Mesenchymal stem cell (in vitro differentiated cells and primary cell): Measurements from ENCODE around the gene CCDC28B.

Source experiments
- DNase-seq: peaks from one replicate; pipeline ENCODE4 v3.0.0-alpha.2; 2013
- H2AFZ ChIP-seq: one replicate; pipeline ENCODE4 v1.6.1; 2013; ENCODE audit warnings: low read depth, mild to moderate bottlenecking, control low read depth, inconsistent platforms, low read length, moderate library complexity
- H2AK5ac ChIP-seq: 2 replicates; pipeline ENCODE4 v1.6.1; 2013; ENCODE audit warnings: low read length, moderate library complexity, mild to moderate bottlenecking, inconsistent platforms; ENCODE audit not compliant: severe bottlenecking
- H2BK120ac ChIP-seq: one replicate; pipeline ENCODE4 v1.6.1; 2013; ENCODE audit warnings: low read depth, mild to moderate bottlenecking, inconsistent platforms, low read length, moderate library complexity
- H2BK12ac ChIP-seq, 2 experiments: one replicate each; pipeline ENCODE4 v1.6.1; 2013; ENCODE audit warnings: inconsistent platforms in 2 of 2, low read length in 2 of 2, mild to moderate bottlenecking in 2 of 2, moderate library complexity in 2 of 2, control low read depth in 1 of 2
- H2BK15ac ChIP-seq: one replicate; pipeline ENCODE4 v1.6.1; 2013; ENCODE audit warnings: mild to moderate bottlenecking, low read depth, inconsistent platforms; ENCODE audit not compliant: poor library complexity, severe bottlenecking
- H2BK5ac ChIP-seq: 2 replicates; pipeline ENCODE4 v1.6.1; 2013; ENCODE audit warnings: low read depth, mild to moderate bottlenecking, low read length, control low read depth, inconsistent platforms; ENCODE audit not compliant: poor library complexity, severe bottlenecking
- H3K14ac ChIP-seq, 2 experiments: one replicate each; pipeline ENCODE4 v1.6.1; 2013; ENCODE audit warnings: inconsistent platforms in 2 of 2, low read length in 2 of 2, control low read depth in 1 of 2, mild to moderate bottlenecking in 1 of 2, moderate library complexity in 1 of 2
- H3K18ac ChIP-seq, 2 experiments: one replicate each; pipeline ENCODE4 v1.6.1; 2013; ENCODE audit warnings: inconsistent platforms in 2 of 2, low read length in 2 of 2, control low read depth in 1 of 2, low read depth in 1 of 2, mild to moderate bottlenecking in 1 of 2
- H3K23ac ChIP-seq, 2 experiments: one replicate each; pipeline ENCODE4 v1.6.1; 2013; ENCODE audit warnings: inconsistent platforms in 2 of 2, low read length in 2 of 2, mild to moderate bottlenecking in 2 of 2, moderate library complexity in 2 of 2, control low read depth in 1 of 2
- H3K27ac ChIP-seq: 2 replicates; pipeline ENCODE4 v1.5.1; 2013; ENCODE audit warnings: mild to moderate bottlenecking, moderate library complexity, low read length, control low read depth, inconsistent platforms; ENCODE audit not compliant: poor library complexity, severe bottlenecking
- H3K27me3 ChIP-seq, 2 experiments: 2 replicates each; pipeline versions ENCODE4 v1.6.1 to v1.7.0; 2013; ENCODE audit warnings: low read length in 2 of 2, mild to moderate bottlenecking in 2 of 2, moderate library complexity in 2 of 2, control low read depth in 1 of 2, inconsistent platforms in 1 of 2; ENCODE audit not compliant: control insufficient read depth in 1 of 2, insufficient read depth in 1 of 2
- H3K36me3 ChIP-seq, 2 experiments: 2 replicates each; pipeline versions ENCODE4 v1.6.1 to v1.7.0; 2013; ENCODE audit warnings: low read length in 2 of 2, control low read depth in 1 of 2, inconsistent platforms in 1 of 2, low read depth in 1 of 2, mild to moderate bottlenecking in 1 of 2; ENCODE audit not compliant: insufficient read depth in 2 of 2, control insufficient read depth in 1 of 2
- H3K4ac ChIP-seq, 2 experiments: one replicate each; pipeline ENCODE4 v1.6.1; 2013; ENCODE audit warnings: inconsistent platforms in 2 of 2, low read length in 2 of 2, mild to moderate bottlenecking in 2 of 2, moderate library complexity in 2 of 2, control low read depth in 1 of 2, low read depth in 1 of 2
- H3K4me1 ChIP-seq: 2 replicates; pipeline ENCODE4 v1.6.1; 2013; ENCODE audit warnings: low read depth, low read length, control low read depth; ENCODE audit not compliant: control insufficient read depth, insufficient read depth
- H3K4me2 ChIP-seq: 2 replicates; pipeline ENCODE4 v1.6.1; 2013; ENCODE audit warnings: low read length, mild to moderate bottlenecking, inconsistent platforms; ENCODE audit not compliant: poor library complexity, severe bottlenecking
- H3K4me3 ChIP-seq, 2 experiments: 2 replicates each; pipeline versions ENCODE4 v1.5.1 to v1.7.0; 2013; ENCODE audit warnings: low read length in 2 of 2, mild to moderate bottlenecking in 2 of 2, control low read depth in 1 of 2, low read depth in 1 of 2; ENCODE audit not compliant: insufficient read depth in 1 of 2
- H3K79me1 ChIP-seq: replicated peaks from 2 replicates; pipeline ENCODE4 v1.6.1; 2013; ENCODE audit warnings: mild to moderate bottlenecking, control low read depth, low read length, inconsistent platforms; ENCODE audit not compliant: poor library complexity, severe bottlenecking
- H3K9ac ChIP-seq: 2 replicates; pipeline ENCODE4 v1.7.0; 2013; ENCODE audit warnings: mild to moderate bottlenecking, low read length, moderate library complexity
- H3K9me3 ChIP-seq: 2 replicates; pipeline ENCODE4 v1.7.0; 2013; ENCODE audit warnings: mild to moderate bottlenecking, low read length; ENCODE audit not compliant: control insufficient read depth
- H4K8ac ChIP-seq: one replicate; pipeline ENCODE4 v1.6.1; 2013; ENCODE audit warnings: inconsistent platforms, mild to moderate bottlenecking, low read length, moderate library complexity
- H4K91ac ChIP-seq: one replicate; pipeline ENCODE4 v1.6.1; 2013; ENCODE audit warnings: mild to moderate bottlenecking, low read length, inconsistent platforms
- WGBS: methylation state at CpG from one replicate; pipeline ENCODE4 v1.1.7; 2013; ENCODE audit warnings: mixed read lengths; 5-methylcytosine and 5-hydroxymethylcytosine counted together

CCDC28B gene

DNA sequence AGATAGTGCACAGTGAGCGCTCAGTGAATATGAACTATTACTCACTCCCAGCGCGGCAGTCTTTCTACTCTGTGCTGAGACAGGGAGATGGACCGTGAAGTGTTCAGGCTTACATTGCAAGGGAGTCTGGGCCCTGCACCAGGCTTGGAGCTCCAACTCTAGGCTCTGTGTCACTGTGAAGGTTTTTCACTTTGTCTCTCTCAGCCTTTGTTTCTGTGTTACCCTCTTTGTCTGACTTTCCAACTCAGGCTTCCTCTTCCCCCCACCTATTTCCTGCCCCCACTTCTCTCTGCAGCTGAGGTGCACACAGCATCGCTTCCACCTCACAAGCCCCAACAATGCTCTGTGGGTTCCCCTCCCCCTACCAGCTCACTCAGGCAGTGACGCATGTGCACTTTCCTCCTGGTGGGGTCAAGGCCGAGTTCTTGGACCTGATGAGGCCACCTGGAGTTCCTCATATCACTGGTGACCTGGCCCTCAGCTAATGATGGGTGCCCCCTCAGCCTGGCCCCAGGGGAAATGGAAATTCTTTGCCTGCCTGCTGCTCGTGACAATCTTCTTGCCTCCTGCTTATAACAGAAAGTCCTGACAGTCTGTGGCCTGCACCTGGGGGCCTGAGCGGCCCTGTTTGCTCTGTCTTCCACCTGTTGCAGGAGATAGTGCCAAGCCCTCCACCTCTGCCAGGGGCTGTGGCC lies 49.6 kb downstream of the CCDC28B start:
- H2AFZ ChIP-seq: no peak overlapping the region
- peaks cover 22% of the 10 kb centered on the region for H3K4me1 ChIP-seq
- H2BK15ac ChIP-seq: no peak overlapping the region
- H3K36me3 ChIP-seq: no peaks in the 10 kb centered on the region
- H2BK5ac ChIP-seq: no peak overlapping the region
- peak overlapping the region; percentile 4 for H4K91ac ChIP-seq
- H3K18ac ChIP-seq: no peak overlapping the region
- peak overlapping the region; percentile 25 for H3K27ac ChIP-seq
- 66% methylated on average over 9 of the region's 9 CpGs for WGBS
- H3K27me3 ChIP-seq: peaks cover 0 to 5% of the 10 kb centered on the region in 2 experiments
- H4K8ac ChIP-seq: no peak overlapping the region
- H3K23ac ChIP-seq: no peak overlapping the region
- no peak overlapping the region for H3K4ac ChIP-seq
- H3K79me1 ChIP-seq: no peaks in the 10 kb centered on the region
- H2AK5ac ChIP-seq: no peak overlapping the region
- no peak overlapping the region for H3K9ac ChIP-seq
- H3K9me3 ChIP-seq: no peaks in the 10 kb centered on the region
- no peak overlapping the region for H3K14ac ChIP-seq
- DNase-seq: no peak
- H2BK120ac ChIP-seq: no peak overlapping the region
- H2BK12ac ChIP-seq: no peak overlapping the region
- no peak overlapping the region for H3K4me3 ChIP-seq
- H3K4me2 ChIP-seq: no peak overlapping the region

DNA sequence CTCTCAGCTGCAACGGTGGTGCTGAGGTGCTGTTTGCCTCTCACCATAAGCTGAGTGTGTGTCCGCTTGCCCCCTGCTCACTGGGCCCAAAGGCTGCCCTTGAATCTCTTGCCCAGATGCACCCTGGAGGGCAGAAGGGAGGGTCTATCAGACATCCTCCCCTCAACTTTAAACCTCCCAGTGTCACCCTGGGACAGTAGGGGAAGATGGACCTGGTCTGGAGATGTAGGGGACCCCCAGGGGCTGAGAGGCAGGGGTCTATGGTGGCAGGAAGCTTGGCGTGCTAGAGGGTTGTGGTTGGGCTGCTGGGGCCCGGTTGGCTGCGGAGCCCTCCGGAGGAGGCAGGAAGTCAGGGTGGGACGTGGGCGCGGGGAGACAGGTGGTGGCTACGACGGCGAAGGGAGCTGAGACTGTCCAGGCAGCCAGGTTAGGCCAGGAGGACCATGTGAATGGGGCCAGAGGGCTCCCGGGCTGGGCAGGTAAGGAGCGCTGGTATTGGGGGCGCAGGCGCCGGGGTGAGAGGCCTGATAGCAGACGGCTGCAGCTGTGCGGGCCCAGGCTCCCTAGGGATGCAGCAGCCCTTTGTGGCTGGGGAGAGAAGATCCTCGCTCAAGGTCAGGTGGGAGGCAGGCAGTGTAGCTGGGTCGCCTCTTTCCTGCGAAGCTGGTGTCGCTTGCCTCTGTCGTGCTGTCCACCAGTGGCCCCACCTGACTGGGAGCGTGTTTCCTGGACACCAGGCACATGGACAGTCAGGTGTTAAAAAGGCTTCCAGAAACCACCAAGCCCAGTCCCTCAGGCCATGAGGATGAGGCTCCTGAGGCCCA lies 50.7 kb downstream of the CCDC28B start, which contains the start of gene LCK:
LCK (plus strand) TSS at position 373 of the 824 bp plus-strand sequence. CDS start 23,065 bp downstream, outside the sequence.
- WGBS: 90% methylated on average over 24 of the region's 25 CpGs
- H3K4me1 ChIP-seq: peaks cover 22% of the 10 kb centered on the region
- no peak within 1 kb of the TSS for H2BK12ac ChIP-seq
- peak within 1 kb of the TSS; percentile 40 for H2AK5ac ChIP-seq
- H4K91ac ChIP-seq: no peak within 1 kb of the TSS
- H3K27me3 ChIP-seq: peaks cover 0 to 5% of the 10 kb centered on the region in 2 experiments
- H3K9me3 ChIP-seq: no peaks in the 10 kb centered on the region
- no peak within 1 kb of the TSS for H2BK15ac ChIP-seq
- H3K36me3 ChIP-seq: no peaks in the 10 kb centered on the region
- H3K79me1 ChIP-seq: no peaks in the 10 kb centered on the region
- H3K4me2 ChIP-seq: no peak within 1 kb of the TSS
- H3K4ac ChIP-seq: no peak within 1 kb of the TSS
- peak within 1 kb of the TSS; percentile 25 for H3K27ac ChIP-seq
- no peak within 1 kb of the TSS for H3K14ac ChIP-seq
- no peak within 1 kb of the TSS for H2BK120ac ChIP-seq
- H3K9ac ChIP-seq: no peak within 1 kb of the TSS
- no peak within 1 kb of the TSS for H3K4me3 ChIP-seq
- H2BK5ac ChIP-seq: no peak within 1 kb of the TSS
- H3K18ac ChIP-seq: no peak within 1 kb of the TSS
- no peak for DNase-seq
- no peak within 1 kb of the TSS for H4K8ac ChIP-seq
- H3K23ac ChIP-seq: no peak within 1 kb of the TSS
- H2AFZ ChIP-seq: no peak within 1 kb of the TSS
